Superior temporal gyrus (tissue), 1 donor: ENCODE data around the gene GDPD3.

Experiments
- DNase-seq: peaks from one replicate; pipeline ENCODE4 v3.0.0-alpha.2; 2016; ENCODE audit errors: extremely low spot score

Gene GDPD3

DNA sequence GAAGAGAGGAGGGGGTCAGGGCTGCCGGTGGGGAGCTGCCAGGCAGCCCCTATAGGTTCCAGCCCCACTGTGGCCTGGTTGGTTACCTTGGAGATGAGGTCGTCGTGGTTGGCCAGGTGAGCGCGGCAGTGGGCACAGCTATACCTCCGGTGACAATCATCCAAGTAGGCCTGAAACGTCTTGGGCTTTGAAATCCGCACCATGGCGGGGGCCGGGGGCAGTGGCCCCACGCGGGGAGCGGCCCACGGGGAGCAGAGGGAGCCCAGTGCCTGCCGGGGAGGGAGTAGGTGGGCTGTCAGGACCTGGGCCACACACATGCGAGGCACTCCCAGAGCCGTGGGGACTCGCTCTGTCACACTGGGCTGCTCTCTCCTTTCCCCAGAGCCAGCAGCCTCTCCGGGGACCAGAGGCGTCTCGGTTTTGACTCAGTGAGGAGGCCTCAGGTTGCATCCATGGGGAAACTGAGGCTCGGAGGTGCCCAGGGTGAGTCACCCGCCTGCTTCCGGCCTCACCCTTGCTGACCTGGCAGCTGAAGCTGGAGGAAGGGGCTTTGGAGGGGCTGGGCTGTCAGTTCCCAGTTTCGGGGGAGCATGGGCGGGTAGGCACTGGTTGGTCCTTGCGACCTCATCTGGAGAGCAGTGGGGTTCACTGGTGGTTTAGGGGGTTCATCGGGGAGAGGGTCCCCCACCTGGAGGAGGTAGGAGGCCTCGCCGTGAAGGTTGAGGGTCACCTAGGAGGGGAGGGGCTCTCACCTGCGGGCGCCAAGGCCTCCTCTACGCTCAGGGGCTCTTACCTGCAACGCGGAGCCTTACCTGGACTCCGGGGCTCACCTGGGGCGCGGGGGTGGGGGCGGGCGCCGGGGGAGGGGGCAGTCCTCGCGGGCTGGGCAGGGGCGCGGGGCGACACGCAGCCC lies 17.9 kb downstream of the GDPD3 start:
- DNase-seq = peak; percentile 12

GRCh38 chr16:30094541-30095165 lies 18.7 kb downstream of the GDPD3 start:
- DNase-seq = no peak

GRCh38 chr16:30092373-30093010 lies 20.8 kb downstream of the GDPD3 start:
- peak; percentile 73 for DNase-seq

- DNase-seq = peak; percentile 93
These were observed 21.6 kb downstream of the GDPD3 start, which contains the start of gene TBX6 for GRCh38 chr16:30091474-30092372. TBX6 (minus strand) TSS chr16:30091924; CDS start chr16:30091193, 731 bp downstream.

DNA sequence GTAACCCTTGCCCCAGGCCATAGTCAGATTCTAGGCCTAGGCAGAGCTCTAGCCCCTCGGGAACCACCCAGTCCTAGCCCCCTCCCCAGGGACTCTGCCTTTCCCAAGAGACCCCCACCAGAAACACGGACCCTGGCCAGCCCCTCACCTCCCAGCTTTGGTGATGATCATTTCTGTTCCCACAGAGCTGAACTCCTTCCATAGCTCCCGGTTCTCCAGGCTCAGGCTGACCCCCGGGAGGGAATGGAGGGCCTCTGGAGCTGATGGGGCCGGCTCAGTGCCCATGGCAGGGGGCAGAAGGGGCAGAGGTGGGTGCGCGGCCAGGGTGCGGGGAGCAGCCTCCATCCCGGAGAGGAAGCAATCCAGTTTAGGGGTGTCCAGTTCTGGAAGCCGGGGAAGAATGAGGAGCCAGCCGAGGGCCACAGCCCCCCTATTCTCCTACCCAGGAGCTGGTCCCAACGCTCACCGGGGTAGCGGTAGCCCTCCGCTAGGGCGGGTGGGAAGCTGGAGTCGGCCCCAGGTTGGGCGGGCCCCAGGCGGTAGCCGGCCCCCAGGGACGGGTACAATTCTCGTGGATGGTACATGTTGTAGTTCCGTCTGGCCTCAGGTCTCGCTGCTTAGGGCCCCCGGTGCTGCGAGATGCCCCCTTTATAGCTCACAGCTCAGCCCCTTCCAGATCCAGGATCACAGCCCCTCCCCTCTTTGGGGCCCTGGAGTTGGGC lies 22.6 kb downstream of the GDPD3 start:
- no peak for DNase-seq

DNA sequence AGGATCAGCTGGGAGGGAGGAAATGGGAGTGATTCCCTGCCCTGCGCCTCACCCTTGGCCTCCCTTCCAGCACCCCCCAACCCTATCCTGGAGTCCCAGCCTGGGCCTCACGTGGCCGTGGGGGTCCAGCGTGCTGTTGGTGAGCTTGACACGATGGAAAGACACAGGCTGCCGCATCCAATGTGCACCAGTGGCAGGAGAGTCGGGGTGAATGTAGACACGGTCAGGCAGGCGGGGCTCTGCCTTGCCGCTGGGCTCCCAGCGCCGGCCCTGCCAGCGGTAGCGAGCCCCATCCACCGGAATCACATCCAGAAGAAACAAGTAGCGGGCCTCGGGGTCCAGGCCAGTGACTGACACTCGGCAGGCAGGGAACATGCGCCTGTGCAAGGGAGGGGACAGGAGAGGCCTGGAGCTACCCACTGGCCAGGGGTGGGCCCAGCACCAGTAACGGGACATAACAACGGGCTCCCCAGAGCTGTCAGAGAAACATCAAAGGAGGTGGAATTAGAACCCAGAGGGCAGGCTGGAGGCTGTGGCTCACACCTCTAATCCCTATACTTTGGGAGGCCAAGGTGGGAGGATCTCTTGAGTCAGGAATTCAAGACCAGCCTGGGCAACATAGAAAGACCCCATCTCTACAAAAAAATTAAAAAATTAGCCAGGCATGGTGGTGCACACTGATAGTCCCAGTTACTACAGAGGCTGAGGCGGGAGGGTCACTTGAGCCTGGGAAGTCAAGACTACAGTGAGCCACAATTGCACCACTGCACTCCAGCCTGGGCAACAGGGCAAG lies 24.3 kb downstream of the GDPD3 start:
- no peak for DNase-seq

GRCh38 chr16:30088237-30088831 lies 25.0 kb downstream of the GDPD3 start:
- no peak for DNase-seq

- no peak for DNase-seq
These were observed 26.0 kb downstream of the GDPD3 start for GRCh38 chr16:30087181-30087898.

DNA sequence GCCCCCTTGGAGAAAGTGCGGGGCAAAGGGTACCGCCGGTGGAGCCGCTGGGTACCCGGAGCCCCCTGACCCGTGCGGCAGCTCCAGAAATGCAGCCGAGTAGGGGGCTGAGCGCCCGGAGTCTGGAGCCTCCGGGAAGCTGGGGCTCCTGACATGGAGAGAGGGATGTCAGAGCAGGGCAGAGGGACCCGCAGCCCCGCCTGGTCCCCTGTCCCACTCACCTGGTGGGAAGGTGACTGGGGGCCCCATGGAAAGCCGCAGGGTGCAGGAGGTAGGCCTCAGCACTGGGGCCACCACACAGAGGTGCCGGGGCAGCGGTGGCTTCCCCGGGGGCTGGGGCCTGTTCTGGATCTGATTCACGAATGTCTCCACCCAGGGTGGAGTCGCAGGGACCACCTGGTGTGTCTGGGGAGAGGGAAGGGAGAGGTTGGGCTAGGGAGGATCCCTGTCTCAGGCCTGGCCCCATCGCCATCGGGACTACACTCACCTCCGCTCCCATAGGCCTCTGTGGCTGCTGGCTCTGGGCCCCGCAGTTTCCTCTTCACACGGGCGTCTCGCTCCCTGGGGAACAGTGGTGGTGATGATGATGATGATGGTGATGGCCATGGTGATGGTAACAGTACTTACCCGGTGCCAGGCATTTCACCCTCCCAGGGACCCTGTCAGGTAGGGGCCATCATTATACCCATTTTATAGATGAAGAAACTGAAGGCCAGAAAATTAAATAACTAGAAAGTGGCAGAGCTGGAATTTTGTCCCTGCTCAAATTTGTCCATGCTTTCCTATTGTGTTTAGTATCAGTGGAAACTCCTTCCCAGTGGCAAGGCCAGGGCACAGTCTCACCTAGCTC lies 26.8 kb downstream of the GDPD3 start:
- DNase-seq = no peak

DNA sequence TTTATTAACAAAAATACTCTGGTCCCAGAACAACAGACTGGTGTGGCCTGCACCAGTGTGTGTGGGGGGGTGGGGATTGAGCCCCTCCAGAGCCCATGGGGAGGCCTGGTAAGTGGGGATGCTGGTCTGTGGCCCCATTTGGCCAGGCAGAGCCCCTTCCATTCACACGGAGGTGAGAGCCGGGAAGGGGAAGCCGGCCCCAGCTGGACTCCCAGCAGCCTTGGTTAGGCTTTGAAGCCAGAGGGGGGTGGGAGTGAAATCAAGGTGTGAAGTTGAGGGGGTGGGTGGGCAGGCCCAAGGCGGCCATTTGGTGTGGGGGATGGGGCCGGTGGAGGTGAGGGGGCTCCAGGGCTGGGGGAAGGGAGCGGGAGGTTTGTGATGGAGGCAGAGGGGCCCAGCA lies 27.5 kb downstream of the GDPD3 start:
- no peak for DNase-seq

DNA sequence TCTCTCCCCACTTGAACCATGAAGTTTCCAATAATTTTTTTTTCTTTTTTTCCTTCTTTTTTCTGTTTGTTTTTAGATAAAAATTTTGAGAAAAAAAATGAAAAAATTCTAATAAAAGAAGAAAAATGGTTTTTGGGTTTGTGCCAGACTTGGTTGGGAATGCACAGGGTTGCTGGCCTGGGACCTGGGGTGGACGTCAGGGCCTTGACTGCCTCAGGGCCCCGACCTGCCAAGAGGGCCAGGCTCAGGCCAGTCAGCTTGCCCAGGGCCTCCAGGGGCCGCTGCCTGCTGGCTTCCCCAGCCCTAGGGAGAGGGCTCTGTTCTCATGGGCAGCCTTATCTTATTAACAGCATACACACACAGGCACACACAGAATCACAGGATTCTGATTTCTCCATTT lies 28.1 kb downstream of the GDPD3 start:
- DNase-seq = peak; percentile 52

- DNase-seq = no peak
These were observed 28.5 kb downstream of the GDPD3 start for GRCh38 chr16:30084816-30085159.

GRCh38 chr16:30084096-30084815 lies 29.1 kb downstream of the GDPD3 start:
- no peak for DNase-seq

DNA sequence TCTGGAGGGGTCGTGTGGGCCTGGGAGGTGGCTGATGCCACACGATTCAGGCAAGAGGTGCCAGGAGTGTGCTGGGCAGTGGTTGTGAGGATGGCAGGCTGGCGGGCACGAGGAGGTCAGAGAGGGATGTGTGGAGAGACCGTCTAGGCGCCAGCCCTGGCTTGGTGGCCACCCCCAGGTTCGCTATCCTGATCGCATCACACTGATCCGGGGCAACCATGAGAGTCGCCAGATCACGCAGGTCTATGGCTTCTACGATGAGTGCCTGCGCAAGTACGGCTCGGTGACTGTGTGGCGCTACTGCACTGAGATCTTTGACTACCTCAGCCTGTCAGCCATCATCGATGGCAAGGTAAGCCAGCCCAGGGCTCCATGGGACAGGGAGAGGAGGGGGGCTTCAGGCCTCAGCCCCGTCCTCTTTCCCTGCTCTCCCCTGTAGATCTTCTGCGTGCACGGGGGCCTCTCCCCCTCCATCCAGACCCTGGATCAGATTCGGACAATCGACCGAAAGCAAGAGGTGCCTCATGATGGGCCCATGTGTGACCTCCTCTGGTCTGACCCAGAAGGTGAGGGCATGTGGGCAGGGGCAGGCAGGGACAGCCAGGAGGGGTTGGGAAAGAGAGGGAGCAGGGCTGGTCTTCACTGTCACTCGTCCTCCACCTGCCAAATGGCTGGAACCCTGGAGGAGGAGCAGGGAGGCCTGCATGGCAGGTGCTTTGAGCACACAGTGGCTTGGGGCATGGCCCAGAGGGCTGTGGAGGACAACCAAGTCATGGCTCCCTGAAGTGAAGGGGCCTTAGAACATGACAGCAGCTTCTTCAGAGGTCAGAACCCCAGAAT lies 29.9 kb downstream of the GDPD3 start:
- no peak for DNase-seq

DNA sequence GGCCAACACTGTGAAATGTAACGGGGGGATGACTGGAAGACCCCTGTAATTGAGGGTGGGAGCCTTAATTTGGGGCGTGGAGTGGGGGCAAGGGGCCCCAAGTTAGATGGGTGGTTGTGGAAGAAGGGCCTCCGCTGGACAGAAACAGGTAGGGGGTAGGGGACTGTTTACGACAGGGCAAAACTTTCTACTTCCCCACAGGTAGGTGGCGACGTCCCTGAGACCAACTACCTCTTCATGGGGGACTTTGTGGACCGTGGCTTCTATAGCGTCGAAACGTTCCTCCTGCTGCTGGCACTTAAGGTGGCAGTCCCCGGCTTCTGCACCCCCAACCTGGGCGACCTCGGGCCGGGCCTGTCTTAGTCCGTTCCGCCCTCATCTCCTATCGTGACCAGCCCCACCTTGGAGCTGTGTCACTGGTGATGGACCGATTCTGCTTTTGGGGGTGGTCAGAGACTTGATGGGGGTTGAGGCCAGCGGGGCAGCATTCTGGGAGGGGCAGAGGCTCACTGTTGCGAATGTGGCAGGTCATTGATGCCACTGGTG lies 30.7 kb downstream of the GDPD3 start:
- no peak for DNase-seq

- no peak for DNase-seq
These were observed 33.9 kb downstream of the GDPD3 start for GRCh38 chr16:30079480-30079879.
